GM19395 (cell line): ENCODE results near the gene SLC35F4.
A peak's percentile ranks its signal among the peaks of the same experiment; 100 is the strongest.

ENCODE experiments used
- ATAC-seq: cut with Tn5 transposase; IDR thresholded peaks from one replicate; pipeline ENCODE4 v1.9.1; 2021; ENCODE audit warnings: mild to moderate bottlenecking, moderate library complexity; ENCODE audit not compliant: unreplicated experiment

Gene SLC35F4

GRCh38 chr14:57641776-57642175 is 224.1 kb downstream of the SLC35F4 start:
- ATAC-seq = no peak

GRCh38 chr14:57640036-57640435 is 225.9 kb downstream of the SLC35F4 start:
- no peak for ATAC-seq

- ATAC-seq = no peak
These were observed 228.0 kb downstream of the SLC35F4 start for GRCh38 chr14:57637901-57638300.

GRCh38 chr14:57634335-57634734 is 231.6 kb downstream of the SLC35F4 start:
- ATAC-seq = no peak

- no peak for ATAC-seq
These were observed 233.2 kb downstream of the SLC35F4 start for GRCh38 chr14:57632649-57633048.

- ATAC-seq = no peak
These were observed 248.4 kb downstream of the SLC35F4 start for GRCh38 chr14:57617510-57617909.

- ATAC-seq = no peak
These were observed 252.9 kb downstream of the SLC35F4 start for GRCh38 chr14:57612946-57613345.

GRCh38 chr14:57611555-57612075 is 254.3 kb downstream of the SLC35F4 start:
- no peak for ATAC-seq

- no peak for ATAC-seq
These were observed 255.3 kb downstream of the SLC35F4 start for GRCh38 chr14:57610631-57611030.

- no peak for ATAC-seq
These were observed 256.5 kb downstream of the SLC35F4 start for GRCh38 chr14:57609192-57610075.

- ATAC-seq = no peak
These were observed 258.8 kb downstream of the SLC35F4 start for GRCh38 chr14:57607086-57607485.

- no peak for ATAC-seq
These were observed 282.5 kb downstream of the SLC35F4 start for GRCh38 chr14:57583396-57583795.

- no peak for ATAC-seq
These were observed 283.1 kb downstream of the SLC35F4 start for GRCh38 chr14:57582746-57583145.

GRCh38 chr14:57578801-57579200 is 287.1 kb downstream of the SLC35F4 start:
- no peak for ATAC-seq

- no peak for ATAC-seq
These were observed 289.4 kb downstream of the SLC35F4 start for GRCh38 chr14:57576498-57576897.

GRCh38 chr14:57575482-57575881 is 290.4 kb downstream of the SLC35F4 start:
- no peak for ATAC-seq

GRCh38 chr14:57574617-57575288 is 291.1 kb downstream of the SLC35F4 start:
- ATAC-seq = no peak

- ATAC-seq = no peak
These were observed 292.7 kb downstream of the SLC35F4 start for GRCh38 chr14:57573173-57573572.

GRCh38 chr14:57568554-57568953 is 297.3 kb downstream of the SLC35F4 start:
- no peak for ATAC-seq

- ATAC-seq = no peak
These were observed 298.7 kb downstream of the SLC35F4 start for GRCh38 chr14:57567220-57567619.

- peak; percentile 83 for ATAC-seq
These were observed 305.2 kb downstream of the SLC35F4 start for GRCh38 chr14:57560681-57561080.

GRCh38 chr14:57559576-57559975 is 306.3 kb downstream of the SLC35F4 start:
- ATAC-seq = no peak
